Measurements from ENCODE around the gene DNASE1L1.

Gene DNASE1L1

GRCh38 chrX:154366666-154367055, 42.4 kb downstream of the DNASE1L1 start:
- no peak overlapping the region for H3K4me3 ChIP-seq (ENCODE audit: low read depth, low read length)
- no peak for TF ChIP-seq CTCF (IDR thresholded peaks at IDR 0.05; ENCODE audit: low read depth, low read length)

- TF ChIP-seq CTCF (IDR thresholded peaks at IDR 0.05; ENCODE audit: low read depth, low read length), result no peak
- H3K4me3 ChIP-seq (ENCODE audit: low read depth, low read length), result no peak overlapping the region
These were observed 42.9 kb downstream of the DNASE1L1 start for GRCh38 chrX:154365997-154366665.

- TF ChIP-seq CTCF (IDR thresholded peaks at IDR 0.05; ENCODE audit: low read depth, low read length), result no peak
These were observed 43.9 kb downstream of the DNASE1L1 start for GRCh38 chrX:154365052-154365600.

GRCh38 chrX:154363706-154364439, 45.2 kb downstream of the DNASE1L1 start:
- TF ChIP-seq CTCF (IDR thresholded peaks at IDR 0.05; ENCODE audit: low read depth, low read length), result no peak
- H3K4me3 ChIP-seq (ENCODE audit: low read depth, low read length), result no peak overlapping the region

More at GRCh38 chrX:154365052-154365600, 43.9 kb downstream of the DNASE1L1 start:
- no peak overlapping the region for H3K4me3 ChIP-seq (ENCODE audit: low read depth, low read length)

DNA sequence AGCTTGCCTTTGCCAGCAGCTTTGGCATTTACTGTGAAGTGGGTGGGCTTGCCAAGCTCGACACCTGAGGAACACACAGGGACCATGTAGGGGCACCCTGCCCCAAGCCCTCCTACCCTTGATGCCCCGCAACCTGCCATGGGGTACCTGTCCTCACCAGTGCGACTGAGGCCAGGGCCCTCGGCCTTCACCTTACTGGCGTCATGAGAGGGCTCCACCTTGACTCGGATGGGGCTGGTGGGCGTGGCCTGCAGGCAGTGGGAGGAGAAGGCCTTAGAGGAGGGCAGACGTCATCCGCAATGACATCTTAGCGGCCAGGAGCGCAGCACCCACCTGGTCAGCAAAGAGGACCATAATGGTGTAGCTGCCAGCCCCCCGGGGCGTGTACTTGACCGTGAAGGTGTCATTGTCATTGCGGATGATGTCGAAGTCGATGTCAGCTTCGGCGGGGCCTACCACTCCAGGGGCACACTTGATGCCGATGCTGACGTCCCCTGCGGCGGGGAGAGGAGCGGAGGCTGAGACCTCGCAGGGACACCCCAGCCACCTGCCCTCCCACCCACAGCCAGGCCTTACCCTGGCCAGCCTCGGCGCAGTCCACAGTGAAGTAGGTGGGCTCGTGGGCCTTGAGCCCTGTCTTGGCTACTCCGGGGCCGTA, 46.8 kb downstream of the DNASE1L1 start:
- H3K4me3 ChIP-seq (ENCODE audit: low read depth, low read length), result no peak overlapping the region
- no peak for TF ChIP-seq CTCF (IDR thresholded peaks at IDR 0.05; ENCODE audit: low read depth, low read length)

DNA sequence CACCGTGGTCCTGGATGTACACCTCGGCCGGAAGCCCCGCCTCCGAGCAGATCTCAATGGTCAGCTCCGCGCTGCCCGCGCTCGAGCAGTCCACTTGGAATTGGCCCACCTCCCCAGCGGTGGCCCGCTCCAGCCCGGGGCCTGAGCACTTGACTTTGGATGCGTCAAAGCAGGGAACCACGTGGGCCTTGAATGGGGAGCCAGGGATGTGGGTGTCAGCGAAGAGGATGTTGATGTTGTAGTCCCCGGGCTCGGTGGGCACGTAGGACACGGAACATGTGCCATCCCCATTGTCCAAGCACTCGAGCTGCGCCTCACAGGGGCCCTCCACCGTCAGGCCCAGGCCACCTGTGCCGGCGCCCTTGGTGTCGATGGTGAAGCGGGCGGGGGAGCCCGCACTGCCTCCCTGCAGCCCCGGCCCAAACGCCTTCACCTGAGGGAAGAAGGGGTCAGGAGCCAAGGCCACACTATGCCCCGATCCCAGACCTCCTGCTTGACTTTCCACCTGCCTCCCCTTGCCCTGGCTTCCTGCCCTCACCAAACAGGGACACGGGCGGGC, 48.8 kb downstream of the DNASE1L1 start:
- no peak for TF ChIP-seq CTCF (IDR thresholded peaks at IDR 0.05; ENCODE audit: low read depth, low read length)
- no peak overlapping the region for H3K4me3 ChIP-seq (ENCODE audit: low read depth, low read length)

Measured in WI38 (cell line).